Right hindlimb (tissue), 1 donor: ENCODE data around the gene THBS1.

ENCODE experiments used
- DNase-seq: peaks from one replicate; pipeline ENCODE4 v3.0.0-alpha.2; 2018

Gene THBS1

DNA sequence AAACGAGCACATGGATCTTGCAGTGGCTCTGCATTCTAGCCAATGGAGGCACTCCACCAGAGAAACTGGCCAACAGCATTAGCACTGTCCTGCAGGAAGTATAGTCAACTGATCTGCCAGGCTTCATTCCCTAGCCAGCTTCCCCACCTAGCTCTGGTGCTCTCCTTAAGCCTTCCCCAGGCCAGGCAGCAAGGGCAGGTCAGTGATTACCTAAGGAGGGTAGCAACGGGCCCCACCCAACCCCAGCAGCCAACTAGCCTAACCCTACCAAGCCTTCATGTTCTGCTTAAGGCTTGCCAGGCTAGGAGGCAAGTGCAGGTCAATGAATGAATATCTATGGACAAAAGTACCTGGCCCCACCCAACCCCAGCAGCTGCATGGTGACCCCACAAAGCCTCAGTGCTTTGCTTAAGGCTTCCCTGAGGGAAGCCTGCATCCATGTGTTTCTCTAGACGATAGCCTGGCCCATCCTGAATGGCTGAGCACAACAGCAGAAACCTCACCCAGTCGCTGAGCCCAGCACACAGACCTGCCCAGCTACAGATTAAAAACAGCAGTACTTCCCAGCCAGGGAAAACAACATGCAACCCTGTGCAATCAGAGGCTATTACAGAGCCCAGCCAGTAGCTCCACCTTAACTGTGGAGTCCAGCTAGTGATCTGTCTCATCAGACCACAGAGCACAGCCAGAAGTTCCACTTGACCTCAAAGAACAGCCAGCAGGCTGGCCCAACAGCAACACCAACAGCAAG lies 28.5 kb downstream of the THBS1 start:
- DNase-seq, result no peak

DNA sequence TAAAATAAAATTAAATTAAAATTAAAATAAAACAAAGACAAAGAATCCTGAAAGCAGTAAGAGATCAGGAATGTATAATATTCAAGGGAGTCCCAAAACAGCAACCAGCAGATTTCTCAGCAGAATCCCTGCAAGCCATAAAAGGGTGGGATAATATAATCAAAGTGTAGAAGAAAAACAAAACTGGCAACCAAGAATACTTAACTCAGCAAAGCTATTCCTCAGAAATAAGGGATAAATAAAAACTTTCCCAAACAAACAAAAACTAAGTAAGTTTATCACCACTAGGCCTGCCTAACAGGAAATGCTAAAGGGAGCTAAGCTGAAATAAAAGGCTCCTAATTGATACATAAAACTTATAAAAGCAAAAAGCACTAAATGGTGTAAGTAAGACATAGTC lies 29.8 kb downstream of the THBS1 start:
- no peak for DNase-seq

DNA sequence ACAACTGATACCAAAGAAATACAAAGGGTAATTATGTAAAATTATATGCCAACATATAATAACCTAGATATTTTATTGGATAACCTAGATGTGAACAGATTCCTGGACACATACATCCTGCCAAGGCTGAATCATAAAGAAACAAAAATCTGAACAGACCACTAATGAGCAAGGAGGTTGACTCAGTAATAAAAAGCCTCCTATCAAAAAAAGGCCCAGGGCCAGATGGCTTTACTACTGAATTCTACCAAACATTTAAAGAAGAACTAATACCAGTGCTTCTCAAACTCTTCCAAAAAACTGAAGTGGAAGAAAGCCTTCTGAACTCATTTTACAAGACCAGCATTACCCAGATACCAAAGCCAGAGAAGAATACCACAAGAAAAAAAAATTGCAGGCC lies 32.4 kb downstream of the THBS1 start:
- DNase-seq, result no peak

DNA sequence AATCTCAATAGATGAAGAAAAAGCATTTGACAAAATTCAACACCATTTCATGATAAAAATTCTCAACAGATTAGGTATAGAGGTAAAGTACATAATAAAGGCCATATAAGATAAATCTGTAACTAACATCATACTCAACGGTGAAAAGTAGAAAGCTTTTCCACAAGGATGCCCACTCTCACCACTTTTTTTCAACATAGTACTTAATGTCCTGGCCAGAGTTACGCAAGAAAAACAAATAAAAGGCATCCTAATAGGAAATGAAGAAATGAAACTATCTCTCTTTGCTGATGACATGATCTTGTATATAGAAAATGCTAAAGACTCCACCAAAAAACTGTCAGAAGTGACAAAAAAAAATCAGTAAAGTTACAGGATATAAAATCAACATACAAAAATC lies 33.0 kb downstream of the THBS1 start:
- DNase-seq, result no peak

DNA sequence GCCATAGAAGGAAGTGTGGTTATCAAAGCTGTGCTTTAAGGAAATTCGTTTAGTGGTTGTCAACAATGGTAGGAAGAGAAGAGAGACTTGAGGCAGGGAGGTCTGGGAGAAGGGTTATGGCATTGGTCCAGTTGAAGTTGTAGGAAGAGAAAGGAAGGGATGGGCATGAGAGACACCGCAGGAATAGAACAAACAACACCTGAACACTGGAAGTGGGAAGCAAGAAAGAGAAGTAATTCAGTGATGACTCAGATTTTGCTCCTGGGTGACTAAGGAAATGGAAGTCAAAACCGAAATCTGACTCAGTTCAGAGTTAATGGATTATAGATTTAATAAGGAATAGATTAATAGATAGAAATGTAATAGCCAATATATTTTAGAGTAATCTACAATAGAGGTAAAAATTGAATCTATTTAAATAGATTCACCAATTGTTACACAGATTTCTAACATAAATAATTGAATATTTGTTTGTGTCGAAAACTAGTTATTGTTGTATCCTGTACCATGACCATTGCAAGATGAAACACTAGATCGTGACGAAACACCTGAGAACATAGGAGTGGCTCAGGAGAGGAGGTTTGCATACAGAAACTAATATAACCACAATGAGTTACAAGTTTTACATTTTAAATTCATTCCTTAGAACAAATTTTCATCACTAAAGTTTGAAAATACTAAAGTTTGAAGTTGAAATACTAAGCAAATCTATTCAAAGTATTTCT lies 36.0 kb downstream of the THBS1 start:
- DNase-seq, result no peak

DNA sequence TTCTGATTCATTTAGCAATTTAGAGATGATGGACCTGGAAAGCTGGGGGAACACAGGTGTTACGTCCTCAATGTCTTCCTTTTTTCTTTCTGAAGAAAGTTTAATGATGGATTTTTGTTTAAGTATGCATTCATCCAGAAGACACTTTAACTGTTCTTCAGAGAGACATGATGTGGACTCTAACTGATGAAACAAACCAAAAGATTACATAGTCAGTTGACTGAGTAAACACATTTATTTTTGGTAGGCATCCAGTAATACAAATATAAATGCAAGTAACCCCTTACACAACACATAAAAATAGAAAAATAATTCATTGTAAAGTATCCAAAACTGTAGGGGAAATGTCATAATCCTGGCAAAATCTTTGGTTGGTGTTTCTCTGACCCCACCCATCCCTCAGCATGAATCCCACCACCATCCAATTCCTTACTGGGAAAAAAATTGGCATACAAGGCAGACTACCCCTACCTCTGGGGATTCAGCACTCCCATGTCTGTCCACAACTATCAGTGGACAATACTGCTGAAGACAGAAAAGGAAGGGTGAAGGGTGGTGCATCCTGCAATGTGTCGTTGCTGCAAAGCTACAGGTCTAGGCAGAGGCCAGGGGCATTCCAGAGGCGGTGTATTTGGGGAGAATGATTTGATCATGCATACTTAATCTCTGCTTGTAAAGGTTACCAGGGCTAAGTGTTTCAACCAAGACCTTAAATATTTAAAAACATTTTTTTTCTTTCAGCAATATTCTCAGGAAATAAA lies 37.4 kb downstream of the THBS1 start:
- DNase-seq, result no peak

DNA sequence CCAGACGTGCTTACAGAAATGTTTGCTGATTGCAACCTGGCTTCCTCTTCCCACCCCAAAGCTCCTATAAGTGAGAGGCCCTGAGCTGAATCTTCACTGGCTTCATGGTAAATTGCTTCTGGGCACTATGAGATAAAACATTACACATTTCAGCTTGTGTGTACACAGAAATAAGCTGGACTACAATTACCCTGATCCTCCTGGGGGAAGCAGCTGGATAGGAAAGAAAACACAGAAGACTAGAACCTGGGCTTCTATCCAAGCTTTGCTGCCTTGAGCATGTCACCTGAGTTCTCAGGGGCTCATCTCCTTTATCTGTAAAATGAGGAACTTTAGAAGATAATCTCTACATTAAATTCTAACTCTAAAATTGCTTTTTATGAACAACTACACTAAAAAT lies 40.3 kb downstream of the THBS1 start:
- DNase-seq, result no peak

DNA sequence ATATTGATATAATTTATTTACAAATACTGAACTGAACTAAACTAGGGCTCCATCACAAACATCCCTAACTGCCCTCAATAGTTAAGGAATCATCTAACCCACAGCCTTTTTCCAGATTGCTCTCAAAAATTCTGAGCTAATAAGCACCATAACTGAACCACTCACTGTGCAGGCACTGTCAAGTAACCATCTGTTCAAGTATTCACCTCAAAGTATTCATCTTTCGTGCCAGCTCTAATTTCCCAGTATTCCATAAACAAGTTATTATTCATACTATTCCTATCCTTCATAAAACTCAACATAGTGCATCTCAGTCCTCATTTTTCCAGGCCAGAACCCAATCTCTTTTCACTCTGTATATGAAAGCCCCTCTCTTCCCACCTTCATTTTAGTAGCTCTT lies 41.1 kb downstream of the THBS1 start:
- DNase-seq, result no peak

DNA sequence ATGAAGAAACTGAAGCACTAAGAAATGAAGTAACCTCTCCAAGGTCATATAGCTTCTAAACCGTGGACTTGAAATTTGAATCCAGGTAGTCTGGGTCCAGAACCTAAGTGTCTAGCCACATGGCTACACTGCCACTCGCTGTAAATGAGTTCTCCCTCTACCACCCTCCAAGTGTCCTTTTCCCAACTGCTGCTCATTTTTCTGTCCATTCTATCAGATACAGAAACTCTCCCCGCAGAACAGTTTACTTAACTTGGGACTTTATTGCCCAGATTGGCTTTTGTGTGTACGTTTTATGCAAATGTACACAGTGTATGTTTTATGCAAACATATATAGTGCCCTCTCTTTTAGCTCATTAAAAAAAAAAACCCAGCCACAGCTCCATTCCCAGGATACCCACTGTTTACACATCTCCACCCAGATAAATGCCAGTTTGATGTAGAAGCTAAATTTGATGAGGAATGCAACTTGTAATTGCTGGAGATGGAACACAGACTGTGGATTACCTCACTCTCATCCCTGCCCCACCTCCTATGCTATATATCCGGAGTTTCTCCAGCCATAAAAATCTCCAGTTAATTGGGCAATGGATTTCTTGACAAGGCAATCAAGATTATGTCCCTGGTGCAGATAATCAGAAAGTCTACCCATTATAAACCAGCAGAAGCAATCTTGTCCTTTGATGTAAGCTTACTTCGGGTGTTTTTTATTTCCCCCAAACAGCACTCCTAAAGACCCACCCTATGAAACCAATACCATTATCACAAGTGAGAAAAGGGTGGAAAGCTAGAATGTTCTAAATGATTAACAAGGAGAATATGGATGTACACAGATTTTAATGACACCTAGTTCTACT lies 42.0 kb downstream of the THBS1 start:
- DNase-seq, result no peak

DNA sequence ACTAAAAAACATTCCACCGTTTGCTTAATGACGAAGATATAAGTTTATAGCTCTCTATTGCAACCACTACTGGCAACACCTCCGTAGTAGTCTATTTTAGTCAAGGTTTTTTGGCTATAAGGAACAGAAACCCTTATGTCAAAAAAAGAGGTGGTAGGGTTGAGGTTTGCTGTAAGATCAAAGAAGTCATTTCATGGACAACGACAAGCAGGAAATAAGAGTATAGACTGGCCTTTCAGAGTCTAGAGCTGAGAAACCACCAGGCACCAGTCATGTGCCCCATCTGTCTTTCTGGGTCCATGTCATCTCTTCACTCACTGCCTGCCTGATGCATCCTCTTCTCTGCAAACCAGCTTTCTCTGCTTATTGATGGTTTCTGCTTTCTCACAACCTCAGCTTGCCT lies 42.7 kb downstream of the THBS1 start:
- DNase-seq, result no peak

DNA sequence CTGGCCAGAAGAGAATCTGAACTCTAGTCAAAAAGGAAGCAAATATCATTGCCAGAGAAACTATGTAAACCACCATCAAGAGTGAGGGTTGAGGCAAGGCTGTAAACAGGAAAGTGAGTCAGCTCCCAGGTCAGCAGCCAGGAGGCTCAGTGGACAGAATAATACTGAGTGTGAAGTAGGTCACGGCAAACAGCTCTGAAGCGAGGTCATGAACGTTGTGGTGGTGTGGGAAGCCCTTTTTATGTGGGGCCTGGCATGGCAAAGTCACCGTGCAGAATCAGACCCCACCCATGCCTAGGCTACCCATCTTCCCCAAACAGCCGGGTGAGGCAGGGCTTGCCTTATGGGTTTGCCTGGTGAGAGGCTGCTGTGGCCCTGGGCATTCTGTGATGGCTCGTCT lies 43.9 kb downstream of the THBS1 start:
- no peak for DNase-seq

DNA sequence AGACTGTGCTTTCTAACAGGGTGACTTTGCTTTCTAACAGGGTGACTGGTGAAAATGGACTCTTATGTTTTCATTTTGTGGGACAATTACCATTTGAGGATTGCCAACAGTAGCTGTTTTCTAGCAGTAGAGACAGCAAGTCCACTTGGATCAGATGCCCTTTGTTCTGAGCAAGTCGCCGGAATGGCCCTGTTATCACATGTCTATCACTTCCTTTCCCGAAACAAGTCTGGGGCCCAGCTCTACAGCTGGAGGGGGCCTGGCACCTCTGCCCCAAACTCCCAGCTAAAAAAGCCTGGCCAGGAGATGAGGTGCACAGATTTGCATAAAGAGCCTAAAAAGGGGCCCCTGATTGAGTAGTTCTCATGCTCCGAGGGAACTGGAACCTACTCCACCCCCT lies 44.6 kb downstream of the THBS1 start:
- DNase-seq, result no peak

DNA sequence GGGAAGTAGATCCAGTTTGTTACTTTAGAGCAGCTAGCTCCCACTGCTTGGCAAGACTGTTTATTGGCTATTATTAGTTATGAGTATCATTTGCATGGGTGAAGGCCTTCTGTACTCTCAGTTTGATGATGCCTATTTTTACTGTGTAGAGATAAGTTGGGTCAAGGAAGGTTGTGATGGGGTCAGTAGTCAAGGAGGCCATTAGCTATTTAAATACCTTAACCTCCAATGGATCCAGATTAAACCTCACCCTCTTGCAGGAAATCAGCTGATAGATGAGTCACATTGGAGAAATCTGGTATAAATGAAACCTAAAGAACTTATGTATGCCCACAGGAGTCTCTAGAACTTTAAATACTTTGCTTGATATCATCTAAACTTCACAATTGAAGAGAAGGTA lies 45.0 kb downstream of the THBS1 start:
- DNase-seq, result no peak

DNA sequence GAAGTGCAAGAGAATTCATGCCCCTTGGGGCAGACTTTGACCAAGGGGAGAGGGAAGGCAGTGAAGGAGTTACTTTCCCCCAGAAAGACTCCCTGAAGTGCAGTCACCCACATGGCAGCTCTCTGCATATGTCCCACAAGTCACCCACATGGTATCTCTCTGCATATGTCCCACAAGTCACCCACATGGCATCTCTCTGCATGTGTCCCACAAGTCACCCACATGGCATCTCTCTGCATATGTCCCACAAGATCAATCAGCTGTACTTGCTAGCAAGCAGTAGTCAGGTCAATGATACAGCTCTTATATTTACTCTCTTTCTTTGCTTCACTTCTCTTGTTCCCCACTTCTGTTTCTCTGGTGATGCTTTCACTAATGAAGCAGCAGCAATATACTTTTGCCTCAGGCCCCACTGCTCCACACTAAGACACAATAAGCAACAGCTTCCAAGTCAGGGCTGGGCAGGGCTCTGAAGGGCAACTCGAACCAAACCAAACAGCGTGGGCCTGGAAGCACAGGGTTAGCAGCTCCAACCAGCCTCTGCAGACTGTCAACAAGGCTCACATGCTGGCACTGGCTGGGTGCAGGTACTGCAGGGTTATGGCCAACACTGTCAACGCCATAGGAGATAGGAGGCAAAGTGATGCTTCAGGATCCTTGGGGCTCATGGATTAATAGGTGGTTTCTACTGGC lies 46.7 kb downstream of the THBS1 start:
- DNase-seq, result no peak

DNA sequence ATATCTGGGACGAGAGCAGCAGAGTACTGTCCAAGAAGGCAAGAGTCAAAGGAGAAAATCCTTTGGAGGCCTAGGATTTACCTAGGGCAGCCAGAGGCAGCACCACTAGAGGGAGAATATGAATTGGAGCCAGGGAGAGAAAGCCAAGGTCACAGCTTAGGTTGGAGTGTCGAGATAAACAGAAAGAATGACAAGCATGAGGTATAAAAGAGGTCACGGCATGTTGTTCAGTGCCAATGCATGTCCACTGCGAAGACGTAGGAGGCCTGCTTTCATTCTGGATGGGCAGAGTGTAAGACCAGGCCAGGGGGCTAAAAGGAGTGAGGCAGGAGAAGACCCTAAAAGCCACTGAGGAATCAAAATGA lies 47.2 kb downstream of the THBS1 start:
- no peak for DNase-seq

DNA sequence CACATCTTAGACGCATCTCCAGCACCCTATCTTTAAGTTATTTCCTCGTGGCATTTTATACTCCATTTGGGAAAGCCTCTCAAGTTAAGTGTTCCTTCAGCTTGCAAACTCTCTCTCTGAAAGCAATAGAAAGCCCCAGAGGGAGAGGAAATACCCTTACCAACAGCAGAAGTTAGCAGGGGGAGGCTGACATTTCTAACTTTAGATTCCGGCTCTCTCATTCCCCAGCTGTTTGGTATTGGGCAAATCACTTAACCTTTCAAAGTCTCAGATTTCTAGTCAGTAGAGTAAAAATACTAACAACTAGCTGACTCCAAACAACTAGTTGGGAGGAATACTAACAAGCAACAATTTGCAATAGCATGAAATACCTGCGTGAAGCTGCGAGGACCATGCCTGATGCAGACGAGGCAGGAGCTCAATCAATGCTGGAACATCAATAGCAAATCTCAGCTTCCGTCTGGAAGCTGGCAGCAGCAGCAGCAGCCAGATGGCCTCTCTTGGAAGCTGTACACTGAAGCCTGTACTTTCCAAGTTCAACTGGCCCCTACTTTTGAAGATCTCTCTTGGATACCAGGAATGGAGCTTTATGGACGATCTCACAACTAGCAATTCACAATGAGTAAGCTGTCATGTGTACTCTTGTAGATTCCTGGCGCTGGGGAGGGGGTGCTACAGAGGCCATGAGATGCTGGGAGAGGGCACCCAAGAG lies 47.8 kb downstream of the THBS1 start:
- no peak for DNase-seq

DNA sequence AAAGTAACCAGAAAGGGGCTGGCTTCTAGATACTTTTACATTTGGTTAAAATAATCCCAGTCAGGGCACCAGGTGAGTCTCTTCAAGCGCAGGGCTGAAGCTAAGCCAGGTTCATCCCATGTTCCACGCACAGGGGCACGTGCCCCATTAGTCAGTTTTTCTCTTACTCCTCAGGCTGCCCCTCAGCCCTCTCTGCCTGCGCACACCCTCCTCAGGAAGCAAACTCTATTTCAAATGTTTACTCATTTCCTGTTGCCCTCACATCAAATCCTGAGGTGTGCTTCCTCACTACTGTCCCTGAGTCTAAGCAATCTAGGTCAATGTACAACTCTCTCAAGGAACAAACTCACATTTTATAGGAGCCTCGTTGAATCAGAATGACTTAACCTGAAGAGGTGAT lies 48.5 kb downstream of the THBS1 start:
- DNase-seq, result no peak

DNA sequence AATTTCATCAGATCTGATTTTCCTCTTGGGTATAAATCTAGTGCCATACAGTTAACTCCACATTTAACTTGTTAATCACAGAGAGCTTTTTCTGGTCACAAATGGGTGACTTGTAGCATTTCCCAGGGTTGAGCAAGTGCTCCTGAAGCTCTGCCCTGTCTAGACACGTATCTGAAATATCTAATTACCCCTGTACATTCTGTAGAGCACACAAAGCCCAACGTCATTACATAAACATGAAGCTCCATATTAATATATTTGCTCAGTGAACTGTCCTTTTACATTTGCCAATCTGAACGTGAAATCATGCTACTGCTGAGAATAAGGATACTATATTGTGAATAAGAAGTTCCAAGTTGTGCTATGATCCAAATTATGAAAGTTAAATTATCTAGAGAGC lies 49.0 kb downstream of the THBS1 start:
- DNase-seq, result no peak

DNA sequence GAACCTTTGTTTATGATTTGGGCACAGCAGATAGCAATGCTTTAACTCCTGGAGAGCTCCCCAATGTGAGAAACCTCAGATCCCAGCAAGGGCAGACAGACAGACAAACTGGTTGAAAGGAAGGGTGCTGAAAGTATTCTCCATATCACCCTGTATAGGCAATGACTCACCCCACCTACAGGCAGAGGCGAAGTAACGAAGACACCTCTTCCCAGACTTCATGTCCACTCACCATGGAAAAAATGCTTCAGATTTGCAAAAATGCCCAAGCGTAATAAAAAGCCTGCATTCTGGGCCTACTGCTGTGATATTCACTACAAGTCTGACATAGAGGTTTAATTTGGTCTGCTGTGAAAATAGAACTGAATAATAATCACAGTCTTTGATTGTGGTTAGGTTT lies 50.5 kb downstream of the THBS1 start:
- no peak for DNase-seq

DNA sequence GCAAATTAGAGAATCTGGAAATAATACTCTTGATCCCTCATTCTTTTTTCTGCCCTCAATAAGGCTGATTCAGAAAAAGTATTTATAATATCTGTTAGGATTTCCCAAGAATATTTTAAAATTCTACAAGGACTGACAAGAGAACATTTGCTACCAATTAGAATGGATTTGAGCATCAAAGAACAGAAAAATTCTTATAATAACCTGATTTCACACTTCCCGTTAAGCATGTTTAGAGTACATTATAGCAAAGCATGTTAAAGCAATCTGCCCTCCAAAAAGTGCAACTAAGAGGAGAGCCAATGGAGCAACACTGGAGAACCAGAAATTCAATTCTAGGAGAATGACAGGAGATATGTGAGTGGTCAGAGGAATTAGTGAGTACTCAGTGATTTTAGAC lies 57.2 kb downstream of the THBS1 start:
- no peak for DNase-seq

DNA sequence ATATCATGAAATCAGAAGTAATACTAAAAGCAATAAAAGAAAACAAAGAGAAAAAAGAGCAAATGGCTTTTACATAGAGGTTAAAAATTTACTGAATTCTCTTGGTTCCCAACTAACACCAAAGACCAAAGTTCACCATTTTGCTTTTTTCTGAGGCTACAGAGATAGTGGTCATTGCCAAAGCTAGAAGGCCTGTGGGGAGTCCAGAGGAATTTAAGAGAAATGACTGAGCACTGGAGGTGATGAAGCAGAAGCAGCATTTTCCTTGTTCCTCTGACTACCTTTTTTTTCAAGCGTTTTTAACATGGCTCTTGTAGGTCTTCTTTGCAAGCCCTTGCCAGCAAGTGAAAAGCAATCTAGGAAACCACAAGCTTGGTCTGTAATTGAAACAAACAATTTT lies 58.2 kb downstream of the THBS1 start:
- DNase-seq, result no peak

DNA sequence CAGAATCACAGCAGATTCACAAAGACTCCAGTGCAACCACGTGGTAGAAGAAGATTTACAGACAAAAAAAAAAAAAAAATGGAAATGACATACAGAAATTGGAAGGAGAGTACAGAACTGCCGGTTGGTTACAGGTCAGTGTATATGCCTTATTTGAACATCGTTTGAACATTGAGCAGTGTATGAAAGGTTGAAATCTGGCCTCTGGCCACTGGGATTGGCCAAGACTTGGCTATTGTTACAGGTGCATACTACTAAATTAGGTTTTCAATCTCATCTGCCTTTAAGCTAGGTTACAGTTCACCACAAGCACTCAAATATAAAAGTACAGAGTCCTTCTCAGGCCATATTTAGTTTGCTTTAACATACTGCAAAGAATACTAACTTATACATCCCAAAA lies 59.8 kb downstream of the THBS1 start:
- no peak for DNase-seq
